NB4 (cell line): Measurements from ENCODE around the gene DLK1.

Experiments used
- DNase-seq: peaks from one replicate; pipeline ENCODE4 v3.0.0; 2010; ENCODE audit warnings: low read depth
- H3K4me3 ChIP-seq: one replicate; pipeline ENCODE4 v1.5.1; 2011; ENCODE audit warnings: mild to moderate bottlenecking, low read depth, low read length, moderate library complexity
- MYC ChIP-seq: IDR thresholded peaks from 2 replicates; pipeline ENCODE4 v1.6.1; 2011; ENCODE audit warnings: low read depth, low read length
- POLR2A ChIP-seq: IDR thresholded peaks from 2 replicates; pipeline ENCODE4 v1.6.1; 2011; ENCODE audit warnings: mild to moderate bottlenecking; ENCODE audit not compliant: insufficient read length; ENCODE audit errors: extremely low read depth
- TF ChIP-seq, protein P1 (sequence below): IDR thresholded peaks from one replicate; pipeline ENCODE4 v1.5.1; 2012; ENCODE audit warnings: low read depth, low read length
- TF ChIP-seq, protein P2 (sequence below): IDR thresholded peaks from 2 replicates; pipeline ENCODE4 v1.6.1; 2011; ENCODE audit warnings: low read depth, low read length

The DLK1 gene

DNA sequence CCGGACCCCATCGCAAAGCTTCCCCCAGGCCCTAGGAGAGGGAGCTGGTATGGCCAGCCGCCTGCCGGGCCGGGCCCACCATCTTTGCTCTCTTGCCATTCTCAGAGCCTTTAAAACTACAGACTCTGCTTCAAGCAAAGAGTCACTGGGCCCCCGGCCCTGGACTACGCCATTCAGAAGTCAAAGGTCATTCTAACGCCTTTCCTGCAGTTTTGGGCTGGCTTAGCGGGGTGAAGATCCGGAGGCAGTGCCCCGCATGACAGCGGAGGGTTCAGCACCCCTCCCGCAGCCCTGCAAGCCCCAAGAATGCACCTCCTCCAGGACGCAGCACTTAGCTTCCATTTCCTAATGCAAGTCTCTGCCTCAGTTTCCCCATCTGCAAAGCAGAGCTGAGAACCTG is 61.0 kb downstream of the DLK1 start:
- TF ChIP-seq POLR2A, result no peak
- TF ChIP-seq, protein P1, sequence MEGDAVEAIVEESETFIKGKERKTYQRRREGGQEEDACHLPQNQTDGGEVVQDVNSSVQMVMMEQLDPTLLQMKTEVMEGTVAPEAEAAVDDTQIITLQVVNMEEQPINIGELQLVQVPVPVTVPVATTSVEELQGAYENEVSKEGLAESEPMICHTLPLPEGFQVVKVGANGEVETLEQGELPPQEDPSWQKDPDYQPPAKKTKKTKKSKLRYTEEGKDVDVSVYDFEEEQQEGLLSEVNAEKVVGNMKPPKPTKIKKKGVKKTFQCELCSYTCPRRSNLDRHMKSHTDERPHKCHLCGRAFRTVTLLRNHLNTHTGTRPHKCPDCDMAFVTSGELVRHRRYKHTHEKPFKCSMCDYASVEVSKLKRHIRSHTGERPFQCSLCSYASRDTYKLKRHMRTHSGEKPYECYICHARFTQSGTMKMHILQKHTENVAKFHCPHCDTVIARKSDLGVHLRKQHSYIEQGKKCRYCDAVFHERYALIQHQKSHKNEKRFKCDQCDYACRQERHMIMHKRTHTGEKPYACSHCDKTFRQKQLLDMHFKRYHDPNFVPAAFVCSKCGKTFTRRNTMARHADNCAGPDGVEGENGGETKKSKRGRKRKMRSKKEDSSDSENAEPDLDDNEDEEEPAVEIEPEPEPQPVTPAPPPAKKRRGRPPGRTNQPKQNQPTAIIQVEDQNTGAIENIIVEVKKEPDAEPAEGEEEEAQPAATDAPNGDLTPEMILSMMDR, result no peak
- TF ChIP-seq, protein P2, sequence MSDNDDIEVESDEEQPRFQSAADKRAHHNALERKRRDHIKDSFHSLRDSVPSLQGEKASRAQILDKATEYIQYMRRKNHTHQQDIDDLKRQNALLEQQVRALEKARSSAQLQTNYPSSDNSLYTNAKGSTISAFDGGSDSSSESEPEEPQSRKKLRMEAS, result no peak
- no peak for TF ChIP-seq MYC
- H3K4me3 ChIP-seq, result no peak overlapping the region
- DNase-seq, result no peak
